Neural progenitor cell (in vitro differentiated cells): Measurements from ENCODE around the gene MRC1. TPM values are rescaled to one million over a fixed set of nuclear protein-coding genes. Genes with fewer than 3 reads are reported as not detected.
A peak's percentile ranks its signal among the peaks of the same experiment; 100 is the strongest.

ENCODE experiments used
- DNase-seq: peaks from one replicate; pipeline ENCODE4 v3.0.0-alpha.2; 2016; ENCODE audit warnings: low spot score
- H2AFZ ChIP-seq: fragments of 200-600 bp; sonication (generic); replicated peaks from 2 replicates; pipeline ENCODE4 v1.6.1; 2016; ENCODE audit warnings: antibody characterized with exemption
- H3F3A ChIP-seq: fragments of 200-600 bp; sonication (generic); 2 replicates; pipeline ENCODE4 v1.6.1; 2016; ENCODE audit warnings: antibody characterized with exemption, low read depth
- H3K27ac ChIP-seq: fragments of 200-600 bp; sonication (generic); 2 replicates; pipeline ENCODE4 v1.5.1; 2016; ENCODE audit warnings: mild to moderate bottlenecking
- H3K27me3 ChIP-seq: fragments of 200-600 bp; sonication (generic); 2 replicates; pipeline ENCODE4 v1.6.1; 2016; ENCODE audit warnings: mild to moderate bottlenecking, moderate library complexity
- H3K36me3 ChIP-seq: fragments of 200-600 bp; sonication (generic); 2 replicates; pipeline ENCODE4 v1.5.1; 2016
- H3K4me1 ChIP-seq: fragments of 200-600 bp; sonication (generic); 2 replicates; pipeline ENCODE4 v1.6.1; 2016; ENCODE audit warnings: mixed run types
- H3K4me2 ChIP-seq: fragments of 200-600 bp; sonication (generic); 2 replicates; pipeline ENCODE4 v1.6.1; 2016
- H3K4me3 ChIP-seq: fragments of 200-600 bp; sonication (generic); 2 replicates; pipeline ENCODE4 v1.5.1; 2016
- H3K79me2 ChIP-seq: fragments of 200-600 bp; sonication (generic); 2 replicates; pipeline ENCODE4 v1.6.1; 2016; ENCODE audit warnings: low read depth
- H3K9ac ChIP-seq: fragments of 200-600 bp; sonication (generic); 2 replicates; pipeline ENCODE4 v1.6.1; 2016
- H3K9me3 ChIP-seq: fragments of 200-600 bp; sonication (generic); 2 replicates; pipeline ENCODE4 v1.5.1; 2016; ENCODE audit warnings: low read depth
- H4K20me1 ChIP-seq: fragments of 200-600 bp; sonication (generic); 2 replicates; pipeline ENCODE4 v1.6.1; 2016; ENCODE audit warnings: low read depth
- H3K27ac Mint-ChIP-seq: 3 replicates; pipeline ENCODE4 v1.8.0; 2021; ENCODE audit warnings: mixed read lengths
- H3K27me3 Mint-ChIP-seq: 2 replicates; pipeline ENCODE4 v1.8.0; 2022; ENCODE audit warnings: low read depth, mild to moderate bottlenecking, inconsistent platforms, moderate library complexity, mixed read lengths; ENCODE audit not compliant: insufficient read depth
- H3K36me3 Mint-ChIP-seq: 3 replicates; pipeline ENCODE4 v1.8.0; 2021; ENCODE audit warnings: mixed read lengths
- H3K4me1 Mint-ChIP-seq: 3 replicates; pipeline ENCODE4 v1.8.0; 2021; ENCODE audit warnings: mixed read lengths
- H3K4me3 Mint-ChIP-seq: 3 replicates; pipeline ENCODE4 v1.8.0; 2021; ENCODE audit warnings: mild to moderate bottlenecking, moderate library complexity, mixed read lengths
- H3K9me3 Mint-ChIP-seq: 3 replicates; pipeline ENCODE4 v1.8.0; 2020; ENCODE audit warnings: mixed read lengths
- CTCF ChIP-seq: fragments of 200-600 bp; sonication (generic); IDR thresholded peaks from 2 replicates; pipeline ENCODE4 v1.5.1; 2017; ENCODE audit warnings: antibody characterized with exemption, mild to moderate bottlenecking
- EZH2 ChIP-seq: fragments of 200-600 bp; sonication (generic); IDR thresholded peaks from 2 replicates; pipeline ENCODE4 v1.6.1; 2017; ENCODE audit warnings: antibody characterized with exemption, mild to moderate bottlenecking, moderate library complexity
- EZH2phosphoT487 ChIP-seq: fragments of 200-600 bp; sonication (generic); IDR thresholded peaks from 2 replicates; pipeline ENCODE4 v1.6.1; 2017; ENCODE audit warnings: antibody characterized with exemption
- total RNA-seq: library from RNA; depleted of rRNA; stranded (reverse); fragments of >200 nt; gene quantifications from 2 replicates; pipeline ENCODE4 v1.2.3, GENCODE V29; 2015; ENCODE audit warnings: low replicate concordance

The MRC1 gene
- total RNA-seq, 1 donor from 2014 or later = not detected

- no peak for DNase-seq
- Histone ChIP-seq H3K9me3 (no peaks in the 10 kb centered on the region), H3K79me2 (no peaks in the 10 kb centered on the region), H3F3A (peaks cover 5% of the 10 kb centered on the region), H3K36me3 (no peaks in the 10 kb centered on the region), H3K4me1 (no peaks in the 10 kb centered on the region), H3K27me3 (no peaks in the 10 kb centered on the region), H3K27ac (no peak overlapping the region), H3K4me2 (no peak overlapping the region), H2AFZ (peak overlapping the region; percentile 64), H3K9ac (no peak overlapping the region), H4K20me1 (no peaks in the 10 kb centered on the region), H3K4me3 (no peak overlapping the region)
- H3K9me3 Mint-ChIP-seq = peaks cover 2% of the 10 kb centered on the region
- H3K4me3 Mint-ChIP-seq = no peak overlapping the region
- TF ChIP-seq EZH2phosphoT487 = no peak
- no peak for TF ChIP-seq CTCF
- TF ChIP-seq EZH2 = no peak
- H3K4me1 Mint-ChIP-seq = peaks cover 2% of the 10 kb centered on the region
- no peak overlapping the region for H3K27ac Mint-ChIP-seq
- H3K36me3 Mint-ChIP-seq = no peaks in the 10 kb centered on the region
- peaks cover 2% of the 10 kb centered on the region for H3K27me3 Mint-ChIP-seq
These were observed 109.2 kb downstream of the MRC1 start for GRCh38 chr10:17918187-17918903.

GRCh38 chr10:17921378-17921777 lies 112.2 kb downstream of the MRC1 start:
- Histone ChIP-seq H3K4me2 (no peak overlapping the region), H3K4me3 (no peak overlapping the region), H3K79me2 (no peaks in the 10 kb centered on the region), H2AFZ (no peak overlapping the region), H3K27me3 (no peaks in the 10 kb centered on the region), H3K4me1 (no peaks in the 10 kb centered on the region), H4K20me1 (no peaks in the 10 kb centered on the region), H3K9ac (no peak overlapping the region), H3K9me3 (no peaks in the 10 kb centered on the region), H3F3A (no peaks in the 10 kb centered on the region), H3K27ac (no peak overlapping the region), H3K36me3 (no peaks in the 10 kb centered on the region)
- no peak for DNase-seq
- H3K27ac Mint-ChIP-seq = no peak overlapping the region
- H3K36me3 Mint-ChIP-seq = no peaks in the 10 kb centered on the region
- H3K4me1 Mint-ChIP-seq = peaks cover 2% of the 10 kb centered on the region
- peaks cover 2% of the 10 kb centered on the region for H3K9me3 Mint-ChIP-seq
- H3K4me3 Mint-ChIP-seq = no peak overlapping the region
- TF ChIP-seq EZH2 (no peak), EZH2phosphoT487 (no peak), CTCF (no peak)
- H3K27me3 Mint-ChIP-seq = peaks cover 6% of the 10 kb centered on the region

GRCh38 chr10:17923728-17924127 lies 114.6 kb downstream of the MRC1 start:
- H3F3A ChIP-seq = no peaks in the 10 kb centered on the region
- H3K79me2 ChIP-seq = no peaks in the 10 kb centered on the region
- H3K27me3 ChIP-seq = no peaks in the 10 kb centered on the region
- H4K20me1 ChIP-seq = no peaks in the 10 kb centered on the region
- no peak overlapping the region for H3K27ac Mint-ChIP-seq
- no peak for TF ChIP-seq EZH2phosphoT487
- TF ChIP-seq CTCF = no peak
- no peak for TF ChIP-seq EZH2
- H3K4me1 Mint-ChIP-seq = peaks cover 2% of the 10 kb centered on the region
- no peak overlapping the region for H3K4me3 ChIP-seq
- no peaks in the 10 kb centered on the region for H3K9me3 ChIP-seq
- no peaks in the 10 kb centered on the region for H3K4me1 ChIP-seq
- H3K9ac ChIP-seq = no peak overlapping the region
- H3K9me3 Mint-ChIP-seq = peaks cover 2% of the 10 kb centered on the region
- H2AFZ ChIP-seq = no peak overlapping the region
- no peak for DNase-seq
- no peak overlapping the region for H3K27ac ChIP-seq
- H3K4me3 Mint-ChIP-seq = no peak overlapping the region
- H3K36me3 Mint-ChIP-seq = no peaks in the 10 kb centered on the region
- no peak overlapping the region for H3K4me2 ChIP-seq
- no peaks in the 10 kb centered on the region for H3K36me3 ChIP-seq
- H3K27me3 Mint-ChIP-seq = peaks cover 4% of the 10 kb centered on the region
